ENCODE results near the gene ASTN2. TPM values are rescaled to one million over a fixed set of nuclear protein-coding genes. Genes with fewer than 3 reads are reported as not detected.

The ASTN2 gene
- total and polyA plus RNA-seq, 4 donors = 0.57 to 2.9 (median 1.4) TPM

DNA sequence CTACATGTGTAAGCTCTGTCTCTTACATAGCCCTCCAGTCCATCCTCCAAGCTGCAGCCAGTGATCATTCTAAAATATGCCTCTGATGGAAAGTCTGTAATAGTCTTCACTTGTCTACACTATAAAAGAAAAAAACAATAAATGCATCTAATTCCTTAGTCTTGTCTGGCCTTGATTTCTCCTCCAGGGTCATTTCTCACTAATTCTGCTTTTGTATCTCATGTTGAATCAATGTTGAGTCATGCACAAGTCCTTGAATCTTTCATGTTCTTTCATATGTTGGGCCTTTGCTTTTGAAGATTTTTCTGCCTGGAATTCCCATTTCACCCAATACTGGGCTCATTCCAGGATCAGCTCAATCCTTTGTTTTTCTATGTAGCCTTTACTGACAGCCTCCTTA, 848.9 kb downstream of the ASTN2 start:
- H3K27me3 ChIP-seq (ENCODE audit: control insufficient read depth in 4 of 4, insufficient read depth in 4 of 4, low read length in 3 of 4) = no peaks in the 10 kb centered on the region
- TF ChIP-seq, protein P1, sequence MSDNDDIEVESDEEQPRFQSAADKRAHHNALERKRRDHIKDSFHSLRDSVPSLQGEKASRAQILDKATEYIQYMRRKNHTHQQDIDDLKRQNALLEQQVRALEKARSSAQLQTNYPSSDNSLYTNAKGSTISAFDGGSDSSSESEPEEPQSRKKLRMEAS (IDR thresholded peaks at IDR 0.05) = no peak
- TF ChIP-seq JUND (IDR thresholded peaks at IDR 0.05) = no peak
- no peaks in the 10 kb centered on the region for H3K9me3 ChIP-seq (ENCODE audit: control insufficient read depth in 4 of 4, low read length in 3 of 4)
- no peak overlapping the region for H3K27ac ChIP-seq (ENCODE audit: low read depth in 1 of 2, low read length in 2 of 2)
- DNase-seq (ENCODE audit: low spot score) = no peak
- no peak overlapping the region for H3K9ac ChIP-seq (ENCODE audit: low read depth in 1 of 2, low read length in 2 of 2)
- no peak overlapping the region for H3K4me3 ChIP-seq (ENCODE audit: low read depth in 1 of 3, low read length in 3 of 3)
- peaks cover 3 to 35% (median 13%) of the 10 kb centered on the region in 4 donors for H3K4me1 ChIP-seq (ENCODE audit: control insufficient read depth in 4 of 4, insufficient read depth in 4 of 4, low read length in 3 of 4)
- no peaks in the 10 kb centered on the region for H3K36me3 ChIP-seq (ENCODE audit: control insufficient read depth in 4 of 4, insufficient read depth in 3 of 4, low read depth in 1 of 4, low read length in 3 of 4)

GRCh38 chr9:116564266-116564793, 850.5 kb downstream of the ASTN2 start:
- TF ChIP-seq TAF1 (conservative IDR thresholded peaks at IDR 0.05) (no peak), RXRA (IDR thresholded peaks at IDR 0.05) (peak; percentile 54 to 60), NR2F2 (IDR thresholded peaks at IDR 0.05) (peak; percentile 30)
- TF ChIP-seq, protein P2, sequence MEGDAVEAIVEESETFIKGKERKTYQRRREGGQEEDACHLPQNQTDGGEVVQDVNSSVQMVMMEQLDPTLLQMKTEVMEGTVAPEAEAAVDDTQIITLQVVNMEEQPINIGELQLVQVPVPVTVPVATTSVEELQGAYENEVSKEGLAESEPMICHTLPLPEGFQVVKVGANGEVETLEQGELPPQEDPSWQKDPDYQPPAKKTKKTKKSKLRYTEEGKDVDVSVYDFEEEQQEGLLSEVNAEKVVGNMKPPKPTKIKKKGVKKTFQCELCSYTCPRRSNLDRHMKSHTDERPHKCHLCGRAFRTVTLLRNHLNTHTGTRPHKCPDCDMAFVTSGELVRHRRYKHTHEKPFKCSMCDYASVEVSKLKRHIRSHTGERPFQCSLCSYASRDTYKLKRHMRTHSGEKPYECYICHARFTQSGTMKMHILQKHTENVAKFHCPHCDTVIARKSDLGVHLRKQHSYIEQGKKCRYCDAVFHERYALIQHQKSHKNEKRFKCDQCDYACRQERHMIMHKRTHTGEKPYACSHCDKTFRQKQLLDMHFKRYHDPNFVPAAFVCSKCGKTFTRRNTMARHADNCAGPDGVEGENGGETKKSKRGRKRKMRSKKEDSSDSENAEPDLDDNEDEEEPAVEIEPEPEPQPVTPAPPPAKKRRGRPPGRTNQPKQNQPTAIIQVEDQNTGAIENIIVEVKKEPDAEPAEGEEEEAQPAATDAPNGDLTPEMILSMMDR (IDR thresholded peaks at IDR 0.05; ENCODE audit: low read depth, low read length, missing input control) = no peak
- Histone ChIP-seq H3K4me1 (ENCODE audit: control insufficient read depth in 4 of 4, insufficient read depth in 4 of 4, low read length in 3 of 4) (peaks cover 3 to 31% (median 13%) of the 10 kb centered on the region in 4 donors), H3K9me3 (ENCODE audit: control insufficient read depth in 4 of 4, low read length in 3 of 4) (no peaks in the 10 kb centered on the region), H3K9ac (ENCODE audit: low read depth in 1 of 2, low read length in 2 of 2) (no peak overlapping the region), H3K27me3 (ENCODE audit: control insufficient read depth in 4 of 4, insufficient read depth in 4 of 4, low read length in 3 of 4) (no peaks in the 10 kb centered on the region), H3K4me3 (ENCODE audit: low read depth in 1 of 3, low read length in 3 of 3) (no peak overlapping the region), H3K36me3 (ENCODE audit: control insufficient read depth in 4 of 4, insufficient read depth in 3 of 4, low read depth in 1 of 4, low read length in 3 of 4) (no peaks in the 10 kb centered on the region), H3K27ac (ENCODE audit: low read depth in 1 of 2, low read length in 2 of 2) (no peak overlapping the region)
- 59% methylated on average over 3 of the region's 3 CpGs for WGBS
- no peak for DNase-seq (ENCODE audit: low spot score)

DNA sequence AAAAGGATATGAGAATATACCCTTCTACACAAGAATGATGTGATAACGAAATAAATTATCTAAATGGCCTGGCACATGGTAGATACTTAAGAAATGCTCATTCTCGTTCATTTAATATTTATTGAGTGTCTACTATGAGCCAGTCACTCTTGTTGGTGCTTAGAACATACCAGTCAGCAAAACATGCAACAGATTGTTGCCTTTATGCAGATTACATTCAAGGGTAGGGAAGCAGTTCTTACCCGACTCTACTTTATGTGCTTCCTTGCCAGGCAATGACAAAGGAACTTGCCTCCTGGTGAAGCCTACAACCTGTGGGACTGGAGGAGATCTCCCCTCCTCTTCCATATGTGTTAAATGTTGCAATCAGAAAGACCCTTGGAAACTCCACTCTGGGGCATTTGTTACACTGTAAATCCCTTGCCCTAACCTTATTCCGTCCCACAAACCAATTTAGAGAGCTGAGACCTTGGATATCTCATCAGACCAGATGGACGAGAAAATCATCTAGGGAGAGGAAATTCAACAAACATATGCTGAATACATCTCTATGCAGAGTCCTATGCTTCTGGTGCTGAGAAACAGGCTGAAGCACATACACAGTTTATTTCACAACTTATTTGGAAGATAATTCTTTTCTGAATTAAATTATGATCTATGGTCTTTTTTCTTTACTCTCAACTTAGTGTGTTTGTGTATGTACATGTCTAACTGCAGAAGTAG, 855.9 kb downstream of the ASTN2 start:
- DNase-seq (ENCODE audit: low spot score) = no peak
- H3K9ac ChIP-seq (ENCODE audit: low read depth in 1 of 2, low read length in 2 of 2) = no peak overlapping the region
- H3K27me3 ChIP-seq (ENCODE audit: control insufficient read depth in 4 of 4, insufficient read depth in 4 of 4, low read length in 3 of 4) = no peaks in the 10 kb centered on the region
- WGBS = 92% methylated on average over 5 of the region's 5 CpGs
- no peak overlapping the region for H3K4me3 ChIP-seq (ENCODE audit: low read depth in 1 of 3, low read length in 3 of 3)
- H3K9me3 ChIP-seq (ENCODE audit: control insufficient read depth in 4 of 4, low read length in 3 of 4) = no peaks in the 10 kb centered on the region
- no peak overlapping the region for H3K27ac ChIP-seq (ENCODE audit: low read depth in 1 of 2, low read length in 2 of 2)
- no peaks in the 10 kb centered on the region for H3K4me1 ChIP-seq (ENCODE audit: control insufficient read depth in 4 of 4, insufficient read depth in 4 of 4, low read length in 3 of 4)
- no peaks in the 10 kb centered on the region for H3K36me3 ChIP-seq (ENCODE audit: control insufficient read depth in 4 of 4, insufficient read depth in 3 of 4, low read depth in 1 of 4, low read length in 3 of 4)
- TF ChIP-seq HNF4G (IDR thresholded peaks at IDR 0.05) (no peak), TAF1 (conservative IDR thresholded peaks at IDR 0.05) (no peak), SP1 (IDR thresholded peaks at IDR 0.05) (no peak), EGR1 (IDR thresholded peaks at IDR 0.05; ENCODE audit: low read depth in 2 of 2) (no peak), RAD21 (IDR thresholded peaks at IDR 0.05) (no peak), FOXA1 (IDR thresholded peaks at IDR 0.05) (no peak), ZBTB33 (IDR thresholded peaks at IDR 0.05) (no peak), YY1 (IDR thresholded peaks at IDR 0.05) (no peak), ATF3 (IDR thresholded peaks at IDR 0.05) (no peak), JUND (IDR thresholded peaks at IDR 0.05) (no peak), GABPA (IDR thresholded peaks at IDR 0.05 in 1 of 2, conservative IDR thresholded peaks at IDR 0.05 in 1 of 2) (no peak), RXRA (IDR thresholded peaks at IDR 0.05) (no peak), REST (IDR thresholded peaks at IDR 0.05) (no peak)
- TF ChIP-seq, protein P1 (IDR thresholded peaks at IDR 0.05) = no peak
- TF ChIP-seq, protein P2 (IDR thresholded peaks at IDR 0.05; ENCODE audit: low read depth, low read length, missing input control) = no peak

Data from liver (tissue), 9 donors.